ENCODE measurements around the gene TMEM176B.

The TMEM176B gene

GRCh38 chr7:150845421-150845861 lies 45.3 kb upstream of the TMEM176B start:
- Histone ChIP-seq H3K9me3 (ENCODE audit: control extremely low read depth in 1 of 5, control insufficient read depth in 4 of 5, insufficient read depth in 2 of 5, low read depth in 1 of 5, low read length in 4 of 5) (peaks cover 0 to 10% (median 3%) of the 10 kb centered on the region in 5 experiments), H3K4me3 (ENCODE audit: control insufficient read depth in 1 of 7, extremely low read depth in 1 of 7, insufficient read depth in 4 of 7, low read depth in 2 of 7, low read length in 6 of 7) (no peak overlapping the region), H3K36me3 (ENCODE audit: control insufficient read depth in 4 of 4, insufficient read depth in 4 of 4, low read length in 3 of 4) (no peaks in the 10 kb centered on the region), H3K4me1 (ENCODE audit: control extremely low read depth in 1 of 4, control insufficient read depth in 4 of 4, insufficient read depth in 4 of 4, low read length in 3 of 4) (peaks cover 0 to 13% (median 7%) of the 10 kb centered on the region in 4 experiments), H3K27me3 (replicated peaks in 2 of 5; ENCODE audit: control insufficient read depth in 4 of 5, insufficient read depth in 5 of 5, low read length in 4 of 5) (peaks cover 0 to 2% (median 0%) of the 10 kb centered on the region in 5 experiments), H3K27ac (ENCODE audit: insufficient read depth in 1 of 2, low read depth in 1 of 2, low read length in 2 of 2, poor library complexity in 1 of 2, severe bottlenecking in 2 of 2) (no peak overlapping the region)
- 100% methylated on average over 1 of the region's 4 CpGs for WGBS (ENCODE audit: insufficient coverage)
- ChIA-PET CTCF (no interaction called here), POLR2A (no interaction called here)
- DNase-seq, result peak in 2 of 3 donors; percentile 48 to 53

GRCh38 chr7:150842716-150843115 lies 42.6 kb upstream of the TMEM176B start:
- CTCF ChIA-PET, result no interaction called here
- POLR2A ChIA-PET, result no interaction called here

GRCh38 chr7:150842018-150842417 lies 41.9 kb upstream of the TMEM176B start:
- ChIA-PET POLR2A (no interaction called here), CTCF (no interaction called here)
- WGBS (ENCODE audit: insufficient coverage), result 94% methylated on average over 2 of the region's 3 CpGs
- no peak overlapping the region for H3K27ac ChIP-seq (ENCODE audit: insufficient read depth in 1 of 2, low read depth in 1 of 2, low read length in 2 of 2, poor library complexity in 1 of 2, severe bottlenecking in 2 of 2)
- H3K4me3 ChIP-seq (ENCODE audit: control insufficient read depth in 1 of 7, extremely low read depth in 1 of 7, insufficient read depth in 4 of 7, low read depth in 2 of 7, low read length in 6 of 7), result no peak overlapping the region
- H3K4me1 ChIP-seq (ENCODE audit: control extremely low read depth in 1 of 4, control insufficient read depth in 4 of 4, insufficient read depth in 4 of 4, low read length in 3 of 4), result peaks cover 0 to 13% (median 7%) of the 10 kb centered on the region in 4 experiments
- DNase-seq, result no peak
- H3K9me3 ChIP-seq (ENCODE audit: control extremely low read depth in 1 of 5, control insufficient read depth in 4 of 5, insufficient read depth in 2 of 5, low read depth in 1 of 5, low read length in 4 of 5), result peaks cover 0 to 10% (median 3%) of the 10 kb centered on the region in 5 experiments
- no peaks in the 10 kb centered on the region for H3K36me3 ChIP-seq (ENCODE audit: control insufficient read depth in 4 of 4, insufficient read depth in 4 of 4, low read length in 3 of 4)
- no peaks in the 10 kb centered on the region for H3K27me3 ChIP-seq (replicated peaks in 2 of 5; ENCODE audit: control insufficient read depth in 4 of 5, insufficient read depth in 5 of 5, low read length in 4 of 5)

More at GRCh38 chr7:150842716-150843115, 42.6 kb upstream of the TMEM176B start:
- WGBS (ENCODE audit: insufficient coverage), result 86% methylated on average over 4 of the region's 4 CpGs
- Histone ChIP-seq H3K9me3 (ENCODE audit: control extremely low read depth in 1 of 5, control insufficient read depth in 4 of 5, insufficient read depth in 2 of 5, low read depth in 1 of 5, low read length in 4 of 5) (peaks cover 0 to 10% (median 3%) of the 10 kb centered on the region in 5 experiments), H3K4me1 (ENCODE audit: control extremely low read depth in 1 of 4, control insufficient read depth in 4 of 4, insufficient read depth in 4 of 4, low read length in 3 of 4) (peaks cover 0 to 13% (median 7%) of the 10 kb centered on the region in 4 experiments), H3K27me3 (replicated peaks in 2 of 5; ENCODE audit: control insufficient read depth in 4 of 5, insufficient read depth in 5 of 5, low read length in 4 of 5) (no peaks in the 10 kb centered on the region), H3K4me3 (ENCODE audit: control insufficient read depth in 1 of 7, extremely low read depth in 1 of 7, insufficient read depth in 4 of 7, low read depth in 2 of 7, low read length in 6 of 7) (no peak overlapping the region), H3K27ac (ENCODE audit: insufficient read depth in 1 of 2, low read depth in 1 of 2, low read length in 2 of 2, poor library complexity in 1 of 2, severe bottlenecking in 2 of 2) (no peak overlapping the region), H3K36me3 (ENCODE audit: control insufficient read depth in 4 of 4, insufficient read depth in 4 of 4, low read length in 3 of 4) (no peaks in the 10 kb centered on the region)
- DNase-seq, result no peak

GRCh38 chr7:150838965-150839650 lies 38.9 kb upstream of the TMEM176B start:
- H3K27ac ChIP-seq (ENCODE audit: insufficient read depth in 1 of 2, low read depth in 1 of 2, low read length in 2 of 2, poor library complexity in 1 of 2, severe bottlenecking in 2 of 2), result no peak overlapping the region
- no peak for DNase-seq
- ChIA-PET POLR2A (no interaction called here), CTCF (interaction anchor here (0.8 kb wide), 1 partner anchor 39 kb away, joined by 3 read pairs; no protein-coding TSS in a partner anchor)
- no peak overlapping the region for H3K4me3 ChIP-seq (ENCODE audit: control insufficient read depth in 1 of 7, extremely low read depth in 1 of 7, insufficient read depth in 4 of 7, low read depth in 2 of 7, low read length in 6 of 7)
- H3K27me3 ChIP-seq (replicated peaks in 2 of 5; ENCODE audit: control insufficient read depth in 4 of 5, insufficient read depth in 5 of 5, low read length in 4 of 5), result peaks cover 0 to 3% (median 0%) of the 10 kb centered on the region in 5 experiments
- peaks cover 0 to 10% (median 3%) of the 10 kb centered on the region in 5 experiments for H3K9me3 ChIP-seq (ENCODE audit: control extremely low read depth in 1 of 5, control insufficient read depth in 4 of 5, insufficient read depth in 2 of 5, low read depth in 1 of 5, low read length in 4 of 5)
- no peaks in the 10 kb centered on the region for H3K36me3 ChIP-seq (ENCODE audit: control insufficient read depth in 4 of 4, insufficient read depth in 4 of 4, low read length in 3 of 4)
- H3K4me1 ChIP-seq (ENCODE audit: control extremely low read depth in 1 of 4, control insufficient read depth in 4 of 4, insufficient read depth in 4 of 4, low read length in 3 of 4), result no peaks in the 10 kb centered on the region
- WGBS (ENCODE audit: insufficient coverage), result 99% methylated on average over 7 of the region's 7 CpGs

- 98% methylated on average over 5 of the region's 6 CpGs for WGBS (ENCODE audit: insufficient coverage)
- CTCF ChIA-PET, result interaction anchor here (0.6 kb wide), 1 partner anchor 52 kb away, joined by 3 read pairs; no protein-coding TSS in a partner anchor
- no peaks in the 10 kb centered on the region for H3K36me3 ChIP-seq (ENCODE audit: control insufficient read depth in 4 of 4, insufficient read depth in 4 of 4, low read length in 3 of 4)
- no peak for DNase-seq
- H3K9me3 ChIP-seq (ENCODE audit: control extremely low read depth in 1 of 5, control insufficient read depth in 4 of 5, insufficient read depth in 2 of 5, low read depth in 1 of 5, low read length in 4 of 5), result peaks cover 0 to 2% (median 0%) of the 10 kb centered on the region in 5 experiments
- H3K27me3 ChIP-seq (replicated peaks in 2 of 5; ENCODE audit: control insufficient read depth in 4 of 5, insufficient read depth in 5 of 5, low read length in 4 of 5), result peaks cover 0 to 3% (median 0%) of the 10 kb centered on the region in 5 experiments
- H3K4me1 ChIP-seq (ENCODE audit: control extremely low read depth in 1 of 4, control insufficient read depth in 4 of 4, insufficient read depth in 4 of 4, low read length in 3 of 4), result no peaks in the 10 kb centered on the region
- no peak overlapping the region for H3K27ac ChIP-seq (ENCODE audit: insufficient read depth in 1 of 2, low read depth in 1 of 2, low read length in 2 of 2, poor library complexity in 1 of 2, severe bottlenecking in 2 of 2)
- H3K4me3 ChIP-seq (ENCODE audit: control insufficient read depth in 1 of 7, extremely low read depth in 1 of 7, insufficient read depth in 4 of 7, low read depth in 2 of 7, low read length in 6 of 7), result no peak overlapping the region
- POLR2A ChIA-PET, result no interaction called here
Measured at GRCh38 chr7:150835702-150836280, 35.6 kb upstream of the TMEM176B start.

- WGBS (ENCODE audit: insufficient coverage), result no CpG with 5 or more reads among the region's 1 CpG
- Histone ChIP-seq H3K9me3 (ENCODE audit: control extremely low read depth in 1 of 5, control insufficient read depth in 4 of 5, insufficient read depth in 2 of 5, low read depth in 1 of 5, low read length in 4 of 5) (peaks cover 0 to 2% (median 0%) of the 10 kb centered on the region in 5 experiments), H3K36me3 (ENCODE audit: control insufficient read depth in 4 of 4, insufficient read depth in 4 of 4, low read length in 3 of 4) (no peaks in the 10 kb centered on the region), H3K4me3 (ENCODE audit: control insufficient read depth in 1 of 7, extremely low read depth in 1 of 7, insufficient read depth in 4 of 7, low read depth in 2 of 7, low read length in 6 of 7) (no peak overlapping the region), H3K4me1 (ENCODE audit: control extremely low read depth in 1 of 4, control insufficient read depth in 4 of 4, insufficient read depth in 4 of 4, low read length in 3 of 4) (no peaks in the 10 kb centered on the region), H3K27ac (ENCODE audit: insufficient read depth in 1 of 2, low read depth in 1 of 2, low read length in 2 of 2, poor library complexity in 1 of 2, severe bottlenecking in 2 of 2) (no peak overlapping the region), H3K27me3 (replicated peaks in 2 of 5; ENCODE audit: control insufficient read depth in 4 of 5, insufficient read depth in 5 of 5, low read length in 4 of 5) (peaks cover 0 to 3% (median 0%) of the 10 kb centered on the region in 5 experiments)
- CTCF ChIA-PET, result no interaction called here
- POLR2A ChIA-PET, result no interaction called here
- DNase-seq, result no peak
Measured at GRCh38 chr7:150835019-150835418, 34.9 kb upstream of the TMEM176B start.

GRCh38 chr7:150831851-150832250 lies 31.7 kb upstream of the TMEM176B start:
- 100% methylated on average over 1 of the region's 1 CpG for WGBS (ENCODE audit: insufficient coverage)
- H3K27me3 ChIP-seq (replicated peaks in 2 of 5; ENCODE audit: control insufficient read depth in 4 of 5, insufficient read depth in 5 of 5, low read length in 4 of 5), result peaks cover 0 to 11% (median 5%) of the 10 kb centered on the region in 5 experiments
- POLR2A ChIA-PET, result interaction anchor here (0.6 kb wide), 1 partner anchor 13 kb away, joined by 3 read pairs; no protein-coding TSS in a partner anchor
- H3K9me3 ChIP-seq (ENCODE audit: control extremely low read depth in 1 of 5, control insufficient read depth in 4 of 5, insufficient read depth in 2 of 5, low read depth in 1 of 5, low read length in 4 of 5), result peaks cover 0 to 2% (median 0%) of the 10 kb centered on the region in 5 experiments
- CTCF ChIA-PET, result interaction anchor here (1.1 to 1.4 kb wide), 2 partner anchors 9 to 39 kb away, joined by 3 read pairs; no protein-coding TSS in a partner anchor
- no peak overlapping the region for H3K27ac ChIP-seq (ENCODE audit: insufficient read depth in 1 of 2, low read depth in 1 of 2, low read length in 2 of 2, poor library complexity in 1 of 2, severe bottlenecking in 2 of 2)
- no peak for DNase-seq
- H3K36me3 ChIP-seq (ENCODE audit: control insufficient read depth in 4 of 4, insufficient read depth in 4 of 4, low read length in 3 of 4), result no peaks in the 10 kb centered on the region
- H3K4me3 ChIP-seq (ENCODE audit: control insufficient read depth in 1 of 7, extremely low read depth in 1 of 7, insufficient read depth in 4 of 7, low read depth in 2 of 7, low read length in 6 of 7), result no peak overlapping the region
- no peaks in the 10 kb centered on the region for H3K4me1 ChIP-seq (ENCODE audit: control extremely low read depth in 1 of 4, control insufficient read depth in 4 of 4, insufficient read depth in 4 of 4, low read length in 3 of 4)

All from common myeloid progenitor, CD34-positive (primary cell).